SKM-1 treated with dmso at 0.1 percent for 144 hours (cell line): ENCODE data around the gene CBLC.

Experiments used
- DNase-seq: peaks from one replicate; lab custom pipeline; 2025; ENCODE audit not compliant: unreplicated experiment; lab: John Stamatoyannopoulos, UW

CBLC gene

GRCh38 chr19:44795398-44795987, 17.8 kb downstream of the CBLC start:
- DNase-seq: no peak

GRCh38 chr19:44796701-44797115, 19.0 kb downstream of the CBLC start:
- DNase-seq: no peak

- DNase-seq: no peak
Measured at GRCh38 chr19:44799627-44800346, 22.1 kb downstream of the CBLC start.

GRCh38 chr19:44800461-44800860, 22.8 kb downstream of the CBLC start:
- peak; percentile 54 for DNase-seq

- DNase-seq: no peak
Measured at GRCh38 chr19:44803442-44804428, 26.0 kb downstream of the CBLC start.

GRCh38 chr19:44806291-44806690, 28.6 kb downstream of the CBLC start:
- no peak for DNase-seq

- DNase-seq: no peak
Measured at GRCh38 chr19:44807162-44807561, 29.5 kb downstream of the CBLC start.

GRCh38 chr19:44807652-44808462, 30.2 kb downstream of the CBLC start:
- DNase-seq: no peak

- no peak for DNase-seq
Measured at GRCh38 chr19:44808463-44809371, 31.0 kb downstream of the CBLC start, which contains the start of gene BCAM. TSS of gene BCAM (plus strand) at chr19:44809103. CDS start at chr19:44809125, 22 bp downstream.

GRCh38 chr19:44809577-44810233, 32.0 kb downstream of the CBLC start:
- DNase-seq: no peak

GRCh38 chr19:44810234-44811121, 32.8 kb downstream of the CBLC start:
- DNase-seq: no peak

- DNase-seq: no peak
Measured at GRCh38 chr19:44811122-44811419, 33.4 kb downstream of the CBLC start.

GRCh38 chr19:44812142-44812718, 34.5 kb downstream of the CBLC start:
- DNase-seq: no peak

- no peak for DNase-seq
Measured at GRCh38 chr19:44813070-44813840, 35.6 kb downstream of the CBLC start.

GRCh38 chr19:44813841-44814470, 36.3 kb downstream of the CBLC start:
- no peak for DNase-seq

GRCh38 chr19:44814517-44814916, 36.8 kb downstream of the CBLC start:
- DNase-seq: no peak

- DNase-seq: no peak
Measured at GRCh38 chr19:44816301-44816700, 38.6 kb downstream of the CBLC start.
